B cell (primary cell): Measurements from ENCODE around the gene CCDC85C. TPM values are rescaled to one million over a fixed set of nuclear protein-coding genes. Genes with fewer than 3 reads are reported as not detected.

Experiments
- ATAC-seq: fragments of 200-7000 bp; cut with Tn5 transposase; one replicate; pipeline ENCODE4 v1.10.0; 2021; ENCODE audit warnings: low read depth, mild to moderate bottlenecking, moderate number of reproducible peaks, moderate library complexity
- CTCF ChIA-PET: fragments of 350-600 bp; sonication (Branson Sonifier 250); formaldehyde crosslinking; loops from one replicate; lab custom pipeline; 2021; ENCODE audit warnings: antibody characterized with exemption, inconsistent platforms; lab: Charles Lee
- POLR2A ChIA-PET: fragments of 350-600 bp; sonication (Branson Sonifier 250); formaldehyde crosslinking; loops from one replicate; lab custom pipeline; 2021; ENCODE audit warnings: antibody characterized with exemption; lab: Charles Lee
- DNase-seq: peaks from one replicate; pipeline ENCODE4 v3.0.0; 2013
- H2AFZ ChIP-seq: 2 replicates; pipeline ENCODE4 v1.6.1; 2012; ENCODE audit warnings: mild to moderate bottlenecking, low read depth, low read length; ENCODE audit not compliant: insufficient read depth, poor library complexity, severe bottlenecking
- H3K27ac ChIP-seq, 2 donors: 1 replicate in 1 of 2; 2 replicates in 1 of 2; pipeline ENCODE4 v1.5.1; 2012 to 2013; ENCODE audit warnings: low read length in 2 of 2, mild to moderate bottlenecking in 2 of 2, moderate library complexity in 1 of 2
- H3K27me3 ChIP-seq, 4 experiments: fragments of 200-600 bp in 1 of 4; sonication (generic) in 1 of 4; replicated peaks in 1 of 4; 1 replicate in 2 of 4; 2 replicates in 2 of 4; pipeline versions ENCODE4 v1.6.1 to v1.7.0; 2013 to 2016; ENCODE audit warnings: low read length in 3 of 4, mild to moderate bottlenecking in 2 of 4, mixed read lengths in 1 of 4, moderate library complexity in 1 of 4; ENCODE audit not compliant: insufficient read depth in 4 of 4, control insufficient read depth in 3 of 4; ENCODE audit errors: control extremely low read depth in 1 of 4
- H3K36me3 ChIP-seq, 2 experiments: replicated peaks in 1 of 2; 1 replicate in 1 of 2; 2 replicates in 1 of 2; pipeline versions ENCODE4 v1.6.1 to v1.7.1; 2013; ENCODE audit warnings: low read length in 1 of 2; ENCODE audit not compliant: insufficient read depth in 2 of 2, control insufficient read depth in 1 of 2; ENCODE audit errors: control extremely low read depth in 1 of 2, extremely low read depth in 1 of 2
- H3K4me1 ChIP-seq, 2 donors: fragments of 200-600 bp in 1 of 2; sonication (generic) in 1 of 2; 1 replicate in 1 of 2; 2 replicates in 1 of 2; pipeline versions ENCODE4 v1.5.1 to v1.6.1; 2013 to 2017; ENCODE audit warnings: low read length in 2 of 2; ENCODE audit not compliant: control insufficient read depth in 2 of 2, insufficient read depth in 2 of 2
- H3K4me2 ChIP-seq: replicated peaks from 2 replicates; pipeline ENCODE3; 2012; ENCODE audit warnings: mild to moderate bottlenecking, low read depth, low read length; ENCODE audit not compliant: poor library complexity, severe bottlenecking
- H3K4me3 ChIP-seq, 5 experiments: fragments of 200-600 bp in 1 of 5; sonication (generic) in 1 of 5; 1 replicate in 3 of 5; 2 replicates in 2 of 5; pipeline versions ENCODE4 v1.5.1 to v1.7.0; 2011 to 2016; ENCODE audit warnings: low read length in 4 of 5, mild to moderate bottlenecking in 4 of 5, low read depth in 2 of 5, control low read depth in 1 of 5, moderate library complexity in 1 of 5; ENCODE audit not compliant: insufficient read depth in 1 of 5; ENCODE audit errors: control extremely low read depth in 1 of 5, extremely low read depth in 1 of 5
- H3K79me2 ChIP-seq: fragments of 200-600 bp; sonication (generic); one replicate; pipeline ENCODE4 v1.6.0; 2016; ENCODE audit warnings: low read length; ENCODE audit not compliant: control insufficient read depth, insufficient read depth
- H3K9ac ChIP-seq: fragments of 200-600 bp; sonication (generic); 2 replicates; pipeline ENCODE4 v1.6.1; 2017; ENCODE audit warnings: mild to moderate bottlenecking, low read length, moderate library complexity
- H3K9me3 ChIP-seq, 3 donors: one replicate each; pipeline versions ENCODE4 v1.6.1 to v1.7.1; 2013; ENCODE audit warnings: low read length in 2 of 3; ENCODE audit not compliant: control insufficient read depth in 2 of 3, insufficient read depth in 1 of 3; ENCODE audit errors: control extremely low read depth in 1 of 3
- H4K20me1 ChIP-seq: 2 replicates; pipeline ENCODE4 v1.6.0; 2012; ENCODE audit warnings: mild to moderate bottlenecking, low read length; ENCODE audit not compliant: insufficient read depth, control insufficient read depth, poor library complexity, severe bottlenecking
- H3K27ac Mint-ChIP-seq: one replicate; pipeline ENCODE4 v1.8.0; 2021; ENCODE audit warnings: mixed read lengths
- H3K27me3 Mint-ChIP-seq: one replicate; pipeline ENCODE4 v1.8.0; 2021; ENCODE audit warnings: mixed read lengths
- H3K4me1 Mint-ChIP-seq: one replicate; pipeline ENCODE4 v1.8.0; 2021; ENCODE audit warnings: mixed read lengths
- H3K4me3 Mint-ChIP-seq: one replicate; pipeline ENCODE4 v1.8.0; 2021; ENCODE audit warnings: mixed read lengths
- H3K9me3 Mint-ChIP-seq: one replicate; pipeline ENCODE4 v1.8.0; 2022; ENCODE audit warnings: mixed read lengths; ENCODE audit not compliant: insufficient read depth
- CTCF ChIP-seq: fragments of 200-600 bp; IDR thresholded peaks from one replicate; pipeline ENCODE4 v1.8.0; 2022; ENCODE audit warnings: antibody characterized with exemption, mild to moderate bottlenecking
- EZH2 ChIP-seq: IDR thresholded peaks from 2 replicates; pipeline ENCODE4 v1.6.1; 2012; ENCODE audit warnings: borderline replicate concordance, low read depth, mild to moderate bottlenecking, moderate library complexity, low read length; ENCODE audit not compliant: insufficient read depth, poor library complexity, severe bottlenecking
- WGBS: methylation state at CpG from one replicate; pipeline ENCODE4 v1.1.5; 2013; ENCODE audit warnings: missing lambda C conversion rate; ENCODE audit not compliant: insufficient coverage; 5-methylcytosine and 5-hydroxymethylcytosine counted together
- intact Hi-C: fragments of 100-400 bp; cut with micrococcal nuclease; formaldehyde crosslinking; loops from one replicate; pipeline ENCODE4 v1.10.0; 2022
- polyA plus RNA-seq: library from polyadenylated mRNA; depleted of rRNA; stranded (reverse); fragments of >200 nt; gene quantifications from 2 replicates; pipeline ENCODE4 v1.2.3, GENCODE V29; 2012
- total RNA-seq, 2 donors: library from RNA; stranded (reverse); fragments of 120-200 nt in 1 of 2; gene quantifications; 1 replicate in 1 of 2; 2 replicates in 1 of 2; pipeline versions ENCODE4 v1.2.3 to v1.2.4, GENCODE V29; 2013 to 2022

Gene CCDC85C
- total and polyA plus RNA-seq, 2 donors (not counting 1 experiment from before 2014, with no cell fraction given) = 0.52 to 2.7 TPM

- Mint-ChIP-seq H3K4me1 (peaks cover 9% of the 10 kb centered on the region), H3K27ac (no peak overlapping the region), H3K9me3 (no peaks in the 10 kb centered on the region), H3K27me3 (peaks cover 6% of the 10 kb centered on the region), H3K4me3 (no peak overlapping the region)
- H3K4me2 ChIP-seq = no peak overlapping the region
- no peak overlapping the region for H3K9ac ChIP-seq
- DNase-seq (no peak), ATAC-seq (no peak)
- H2AFZ ChIP-seq = no peak overlapping the region
- H3K36me3 ChIP-seq = no peaks in the 10 kb centered on the region
- ChIA-PET CTCF (no interaction called here), POLR2A (no interaction called here)
- no peak for TF ChIP-seq EZH2
- no peak for TF ChIP-seq CTCF
- H3K27me3 ChIP-seq = no peaks in the 10 kb centered on the region
- H3K79me2 ChIP-seq = no peaks in the 10 kb centered on the region
- no peak overlapping the region for H3K4me3 ChIP-seq
- intact Hi-C loops = no loop called here
- H3K27ac ChIP-seq = no peak overlapping the region
- 89% methylated on average over 32 of the region's 36 CpGs for WGBS
- no peaks in the 10 kb centered on the region for H4K20me1 ChIP-seq
- H3K4me1 ChIP-seq = peaks cover 0 to 8% of the 10 kb centered on the region in 2 donors
- H3K9me3 ChIP-seq = no peaks in the 10 kb centered on the region
Observed at GRCh38 chr14:99592933-99593753, 10.9 kb downstream of the CCDC85C start.

- Mint-ChIP-seq H3K4me1 (peaks cover 9% of the 10 kb centered on the region), H3K27me3 (peaks cover 6% of the 10 kb centered on the region), H3K27ac (no peak overlapping the region), H3K9me3 (no peaks in the 10 kb centered on the region), H3K4me3 (no peak overlapping the region)
- Histone ChIP-seq H3K9ac (no peak overlapping the region), H3K27me3 (no peaks in the 10 kb centered on the region), H3K79me2 (no peaks in the 10 kb centered on the region), H4K20me1 (no peaks in the 10 kb centered on the region), H3K9me3 (no peaks in the 10 kb centered on the region), H3K4me2 (no peak overlapping the region), H3K4me1 (peaks cover 0 to 8% of the 10 kb centered on the region in 2 donors), H3K36me3 (no peaks in the 10 kb centered on the region), H3K4me3 (no peak overlapping the region), H2AFZ (no peak overlapping the region), H3K27ac (no peak overlapping the region)
- 100% methylated on average over 1 of the region's 2 CpGs for WGBS
- ATAC-seq (no peak), DNase-seq (no peak)
- CTCF ChIA-PET = no interaction called here
- no peak for TF ChIP-seq EZH2
- no peak for TF ChIP-seq CTCF
- POLR2A ChIA-PET = no interaction called here
- intact Hi-C loops = no loop called here
Observed at GRCh38 chr14:99592394-99592793, 11.6 kb downstream of the CCDC85C start.
